HG02943 (cell line): ENCODE data around the gene F11R.
"Not testable (repeated sequence)": the region's sequence is repeated elsewhere in the genome, so short reads cannot be mapped to it uniquely, and the experiment has no call there.

Source experiments
- ATAC-seq: cut with Tn5 transposase; IDR thresholded peaks from one replicate; pipeline ENCODE4 v1.9.1; 2021; ENCODE audit warnings: mild to moderate bottlenecking, low read depth, moderate library complexity; ENCODE audit not compliant: unreplicated experiment

The F11R gene

GRCh38 chr1:161020509-161021164 lies at the start of gene F11R:
TSS of gene F11R (minus strand) at chr1:161021152. CDS start at chr1:161021073, 79 bp downstream.
- ATAC-seq, result peak; percentile 37

DNA sequence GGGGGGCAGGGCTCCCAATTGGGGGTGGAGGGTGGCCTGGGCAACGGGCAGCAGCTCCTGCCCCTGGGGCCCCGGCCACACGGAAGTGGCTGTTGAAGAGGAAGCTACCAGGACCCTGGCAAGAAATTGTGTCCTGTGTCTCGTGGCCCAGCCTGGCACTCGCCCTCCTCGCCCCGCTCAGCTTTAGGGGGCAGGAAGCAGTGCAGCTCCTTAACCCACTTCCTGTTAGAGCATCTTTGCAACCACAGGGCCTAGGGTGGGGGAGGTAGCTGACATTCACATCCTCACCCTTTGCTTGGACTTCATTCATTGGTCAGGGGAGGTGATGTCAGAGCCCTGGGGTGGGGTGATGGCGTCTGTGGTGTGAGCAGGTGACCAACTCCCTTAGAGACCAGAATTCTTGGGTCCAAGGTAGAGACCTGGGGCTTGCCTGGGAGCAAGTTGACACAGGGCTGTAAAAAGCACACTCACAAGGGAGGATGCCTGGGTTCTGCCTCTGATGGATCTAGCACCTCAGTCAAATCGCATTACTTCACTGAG lies 48.8 kb upstream of the F11R start, which contains the start of gene ARHGAP30:
Gene ARHGAP30 (minus strand): TSS at position 161 of the 540 bp plus-strand sequence. CDS start 267 bp downstream, outside the sequence.
- ATAC-seq, result peak; percentile 77

- no peak for ATAC-seq
Measured at GRCh38 chr1:161069241-161069640, 48.3 kb upstream of the F11R start.

- ATAC-seq, result no peak
Measured at GRCh38 chr1:161068306-161069234, 47.6 kb upstream of the F11R start.

DNA sequence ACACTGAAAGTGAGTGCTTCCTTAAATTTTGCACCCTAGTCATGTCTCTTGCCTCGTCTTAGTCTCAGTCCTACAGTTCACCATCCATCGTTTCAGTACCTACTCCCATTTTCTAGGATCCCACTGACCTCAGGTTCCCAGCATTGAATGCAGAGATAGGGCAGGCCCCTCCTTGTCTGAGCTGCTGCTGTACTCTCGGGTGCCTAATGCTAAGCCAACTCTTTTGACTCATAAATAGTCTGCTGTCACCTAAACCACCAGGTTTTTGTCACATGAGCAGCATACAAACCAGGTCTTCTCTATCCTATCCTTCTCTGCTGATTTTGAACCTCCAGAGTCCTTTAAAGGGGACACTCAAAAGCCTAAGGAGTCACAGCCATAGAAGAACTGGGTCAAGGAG lies 45.7 kb upstream of the F11R start:
- ATAC-seq, result no peak

DNA sequence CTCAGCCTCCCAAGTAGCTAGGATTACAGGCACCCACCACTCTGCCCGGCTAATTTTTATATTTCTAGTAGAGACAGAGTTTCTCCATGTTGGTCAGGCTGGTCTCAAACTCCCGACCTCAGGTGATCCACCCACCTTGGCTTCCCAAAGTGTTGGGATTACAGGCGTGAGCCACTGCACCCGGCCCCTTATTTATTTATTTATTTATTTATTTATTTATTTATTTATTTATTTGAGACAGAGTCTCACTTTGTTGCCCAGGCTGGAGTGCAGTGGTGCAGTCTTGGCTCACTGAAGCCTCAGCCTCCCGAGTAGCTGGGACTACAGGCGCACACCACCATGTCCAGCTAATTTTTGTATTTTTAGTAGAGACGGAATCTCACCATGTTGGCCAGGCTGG lies 44.7 kb upstream of the F11R start:
- not testable (repeated sequence) for ATAC-seq

GRCh38 chr1:161063936-161064335 lies 43.0 kb upstream of the F11R start:
- ATAC-seq, result not testable (repeated sequence)

DNA sequence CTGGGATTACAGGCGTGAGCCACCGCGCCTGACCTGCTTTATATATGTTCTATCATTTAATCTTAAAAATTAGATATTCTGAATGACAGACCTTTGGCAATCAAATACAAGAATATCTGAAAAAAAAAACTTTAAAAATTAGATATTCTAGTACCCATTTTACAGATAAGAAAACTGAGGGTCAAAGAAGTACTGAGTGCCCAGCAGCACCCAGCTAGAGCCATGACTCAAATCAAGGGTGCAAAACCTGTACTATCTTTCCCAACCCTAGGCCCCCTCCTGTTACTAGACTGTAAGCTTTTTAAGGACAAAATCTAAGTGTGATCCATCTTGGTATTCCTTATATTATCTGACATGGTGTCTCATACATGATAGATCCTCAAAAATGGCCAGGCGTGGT lies 40.5 kb upstream of the F11R start:
- no peak for ATAC-seq

DNA sequence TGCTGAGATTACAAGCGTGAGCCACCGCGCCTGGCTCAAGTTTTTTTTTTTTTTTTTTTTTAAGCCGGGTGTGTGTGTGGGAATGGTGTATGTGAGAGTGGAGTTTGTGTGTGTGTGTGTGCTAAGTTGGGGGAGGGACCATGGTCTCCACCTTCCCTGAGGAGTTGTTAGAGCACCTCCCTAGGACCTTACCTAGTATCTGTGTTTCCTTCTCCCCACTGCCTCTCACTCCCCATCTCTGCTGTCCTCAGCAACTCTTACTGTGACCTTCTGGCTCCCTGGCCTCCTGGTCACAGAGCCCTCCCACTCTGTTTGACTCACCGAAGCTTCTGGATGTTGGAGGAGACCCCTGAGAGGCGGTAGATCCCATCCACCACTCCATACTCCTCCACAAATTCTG lies 38.3 kb upstream of the F11R start:
- no peak for ATAC-seq

- ATAC-seq, result no peak
Measured at GRCh38 chr1:161054805-161055204, 33.9 kb upstream of the F11R start.

GRCh38 chr1:161054232-161054631 lies 33.3 kb upstream of the F11R start:
- no peak for ATAC-seq

DNA sequence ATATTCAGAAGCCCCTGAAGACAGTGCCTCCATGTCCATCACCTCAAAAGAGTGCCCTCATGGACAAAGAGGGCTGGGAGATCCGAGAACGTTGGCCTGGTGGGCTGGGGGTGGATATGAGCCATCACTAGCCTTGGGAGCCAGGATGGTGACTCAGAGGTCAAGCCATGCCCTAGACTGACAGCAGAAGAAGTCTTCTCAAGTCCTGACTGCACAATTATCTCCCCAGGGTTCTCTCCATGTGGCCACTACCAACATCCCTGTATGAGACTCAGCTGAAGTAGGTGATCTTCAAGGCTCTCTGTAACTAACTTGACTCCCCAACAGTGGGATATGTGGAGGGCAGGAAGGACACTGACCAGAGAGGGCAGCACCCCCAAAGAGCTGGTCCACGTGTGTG lies 31.9 kb upstream of the F11R start:
- no peak for ATAC-seq

- ATAC-seq, result no peak
Measured at GRCh38 chr1:161051219-161051618, 30.3 kb upstream of the F11R start.

DNA sequence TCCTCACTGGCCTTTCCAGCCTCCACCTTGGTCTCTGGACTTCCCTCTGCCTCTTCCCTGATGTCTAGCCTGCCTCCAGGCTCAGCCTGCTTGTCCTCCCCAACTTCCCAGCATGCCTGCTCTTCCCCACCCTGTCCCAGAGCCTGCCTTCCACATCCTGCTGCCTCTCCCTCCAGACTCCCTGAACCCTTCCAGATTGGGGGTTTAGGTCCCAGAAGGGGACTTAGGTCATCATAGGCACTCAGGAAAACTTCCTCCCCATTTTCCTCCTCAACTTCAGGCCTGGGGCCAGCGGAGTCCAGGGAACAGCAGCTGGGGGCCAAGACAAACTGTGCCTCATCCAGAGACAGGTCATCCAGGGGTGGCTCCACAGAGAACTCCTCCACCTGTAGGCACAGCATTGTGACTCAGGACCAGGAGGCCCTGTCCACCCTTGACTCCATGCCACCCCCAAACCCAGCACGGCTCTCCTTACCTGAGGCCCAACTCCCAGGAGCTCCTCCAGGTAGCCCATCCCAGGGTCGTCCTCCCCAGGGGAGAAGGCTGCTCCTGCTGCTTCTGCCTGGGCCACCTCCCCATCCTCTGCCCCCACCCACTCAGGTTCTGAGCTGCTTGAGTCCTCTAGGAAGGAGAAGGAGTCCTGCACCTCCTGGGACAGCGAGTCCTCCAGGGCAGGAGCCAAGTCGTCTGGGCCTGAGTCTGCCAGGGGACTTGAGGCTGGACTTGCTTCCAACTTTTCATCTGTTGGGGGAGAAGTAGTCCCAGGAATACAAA lies 28.2 kb upstream of the F11R start:
- no peak for ATAC-seq

DNA sequence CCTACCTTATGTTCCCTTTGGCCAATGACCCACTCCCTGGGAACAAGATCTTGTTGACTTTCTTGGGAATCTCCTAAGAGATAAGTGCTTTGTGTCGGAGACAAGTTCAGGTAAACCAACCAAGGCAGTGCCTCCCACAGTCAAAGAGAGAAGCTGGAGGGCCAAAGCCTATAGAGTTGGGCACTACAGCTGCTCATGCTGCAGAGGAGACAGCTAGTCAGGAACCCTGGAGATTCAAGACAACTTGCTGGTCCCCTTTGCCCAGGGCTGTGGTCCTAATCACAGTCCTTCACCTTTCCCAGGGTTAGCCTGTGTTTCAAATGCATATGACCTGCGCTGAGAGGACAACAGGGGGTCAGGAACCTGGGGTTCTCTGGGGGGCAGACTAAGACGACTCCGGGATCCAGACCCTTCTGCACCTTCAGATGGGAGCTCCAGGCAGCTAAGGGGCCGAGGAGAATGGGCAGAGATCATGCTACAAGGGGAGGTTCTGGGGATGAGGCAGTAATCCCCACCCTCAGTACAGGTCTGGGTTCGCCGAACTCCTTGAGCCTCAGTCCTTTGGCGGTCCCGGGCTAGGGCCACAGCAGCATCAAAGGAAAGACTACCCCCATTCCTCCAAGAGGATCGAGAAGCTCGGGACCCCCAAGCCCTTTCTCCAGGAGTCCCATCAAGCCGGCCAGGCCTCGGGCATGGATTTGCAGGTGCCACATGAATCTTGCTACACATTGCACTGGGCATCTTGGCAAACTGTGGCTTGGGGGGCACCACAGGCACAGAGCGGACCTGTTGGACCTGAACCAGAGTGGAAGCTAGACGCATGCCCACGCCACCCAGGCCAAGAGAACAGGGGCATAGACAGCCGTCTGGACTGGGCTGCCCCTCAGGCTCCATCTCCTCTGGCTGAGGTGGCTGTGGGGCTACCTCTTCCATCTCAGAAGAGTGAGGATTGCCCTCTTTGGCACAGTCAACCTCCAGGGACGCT lies 26.8 kb upstream of the F11R start:
- no peak for ATAC-seq

GRCh38 chr1:161046605-161047228 lies 25.8 kb upstream of the F11R start:
- peak; percentile 45 for ATAC-seq

DNA sequence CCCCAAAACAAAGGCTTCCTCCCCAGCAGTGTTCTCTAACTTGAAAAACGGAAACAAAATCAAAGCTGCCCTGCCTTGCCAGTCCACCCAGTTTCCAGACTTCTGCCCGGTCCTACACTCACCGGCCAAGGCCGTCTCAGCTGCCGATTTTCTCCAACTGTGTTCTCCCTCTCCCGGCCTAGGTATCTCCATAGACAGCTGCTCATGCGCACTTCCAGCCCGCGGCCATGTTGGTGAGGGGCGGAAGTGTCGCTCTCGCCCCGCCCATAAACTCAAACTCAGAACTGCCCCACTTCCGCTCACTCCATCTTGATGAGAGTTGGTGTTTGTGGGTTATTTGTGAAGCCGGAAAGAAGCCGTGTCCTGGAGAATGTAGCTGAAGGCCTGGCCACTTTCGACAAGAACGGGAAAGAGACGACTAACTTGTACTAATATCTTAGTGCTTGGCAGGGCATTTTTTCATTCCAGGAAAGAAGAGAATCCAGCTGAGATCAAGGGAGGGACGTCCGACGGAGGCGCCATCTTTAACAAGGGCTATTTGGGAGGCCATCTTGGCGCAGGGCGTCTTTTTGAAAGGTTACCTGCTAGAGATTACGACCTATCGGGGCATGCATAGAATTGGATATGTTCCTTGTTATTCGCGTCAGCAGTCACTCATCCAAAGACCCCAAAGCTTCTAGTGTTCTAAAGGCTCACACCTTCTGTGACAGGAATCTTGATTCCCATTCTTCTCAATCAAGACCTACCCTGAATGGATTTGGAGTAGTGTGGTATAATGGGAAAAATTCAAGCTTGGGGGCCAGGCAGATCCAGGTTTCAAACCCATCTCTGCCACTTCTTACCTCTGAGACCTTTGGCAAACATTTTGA lies 25.0 kb upstream of the F11R start, which contains the start of gene USF1:
Gene USF1 (minus strand): TSS at position 242 of the 869 bp plus-strand sequence. CDS start 2,702 bp downstream, outside the sequence.
- peak; percentile 65 for ATAC-seq
